Endothelial cell of umbilical vein (primary cell): ENCODE results near the gene KRT34.

Experiments used
- EZH2 ChIP-seq: IDR thresholded peaks from 2 replicates; pipeline ENCODE4 v1.6.1; 2012; ENCODE audit warnings: borderline replicate concordance, low read depth, mild to moderate bottlenecking, moderate library complexity, low read length, inconsistent platforms; ENCODE audit not compliant: severe bottlenecking
- FOS ChIP-seq: IDR thresholded peaks from 2 replicates; pipeline ENCODE4 v1.6.1; 2011; ENCODE audit warnings: mild to moderate bottlenecking, low read length, moderate library complexity, borderline replicate concordance; ENCODE audit not compliant: insufficient read depth
- POLR2A ChIP-seq: IDR thresholded peaks from 2 replicates; pipeline ENCODE4 v1.6.1; 2012; ENCODE audit warnings: low read depth, mild to moderate bottlenecking, control low read depth, low read length
- TF ChIP-seq, protein P1 (sequence below), 2 donors: IDR thresholded peaks; 1 replicate in 1 of 2; 2 replicates in 1 of 2; pipeline ENCODE4 v1.5.1; 2011; ENCODE audit warnings: low read length in 2 of 2, mild to moderate bottlenecking in 2 of 2, moderate library complexity in 2 of 2, control low read depth in 1 of 2, inconsistent platforms in 1 of 2, low read depth in 1 of 2; ENCODE audit not compliant: insufficient read depth in 1 of 2; ENCODE audit errors: extremely low read depth in 1 of 2
- TF ChIP-seq, protein P2 (sequence below): IDR thresholded peaks from 2 replicates; pipeline ENCODE4 v1.6.1; 2011; ENCODE audit not compliant: insufficient read depth, insufficient read length

- TF ChIP-seq, protein P1, sequence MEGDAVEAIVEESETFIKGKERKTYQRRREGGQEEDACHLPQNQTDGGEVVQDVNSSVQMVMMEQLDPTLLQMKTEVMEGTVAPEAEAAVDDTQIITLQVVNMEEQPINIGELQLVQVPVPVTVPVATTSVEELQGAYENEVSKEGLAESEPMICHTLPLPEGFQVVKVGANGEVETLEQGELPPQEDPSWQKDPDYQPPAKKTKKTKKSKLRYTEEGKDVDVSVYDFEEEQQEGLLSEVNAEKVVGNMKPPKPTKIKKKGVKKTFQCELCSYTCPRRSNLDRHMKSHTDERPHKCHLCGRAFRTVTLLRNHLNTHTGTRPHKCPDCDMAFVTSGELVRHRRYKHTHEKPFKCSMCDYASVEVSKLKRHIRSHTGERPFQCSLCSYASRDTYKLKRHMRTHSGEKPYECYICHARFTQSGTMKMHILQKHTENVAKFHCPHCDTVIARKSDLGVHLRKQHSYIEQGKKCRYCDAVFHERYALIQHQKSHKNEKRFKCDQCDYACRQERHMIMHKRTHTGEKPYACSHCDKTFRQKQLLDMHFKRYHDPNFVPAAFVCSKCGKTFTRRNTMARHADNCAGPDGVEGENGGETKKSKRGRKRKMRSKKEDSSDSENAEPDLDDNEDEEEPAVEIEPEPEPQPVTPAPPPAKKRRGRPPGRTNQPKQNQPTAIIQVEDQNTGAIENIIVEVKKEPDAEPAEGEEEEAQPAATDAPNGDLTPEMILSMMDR (IDR thresholded peaks at IDR 0.05; ENCODE audit: extremely low read depth in 1 of 2, insufficient read depth in 1 of 2, low read depth in 1 of 2, low read length in 2 of 2) = no peak
- no peak for TF ChIP-seq POLR2A
- TF ChIP-seq FOS = no peak
- TF ChIP-seq EZH2 = no peak
- TF ChIP-seq, protein P2, sequence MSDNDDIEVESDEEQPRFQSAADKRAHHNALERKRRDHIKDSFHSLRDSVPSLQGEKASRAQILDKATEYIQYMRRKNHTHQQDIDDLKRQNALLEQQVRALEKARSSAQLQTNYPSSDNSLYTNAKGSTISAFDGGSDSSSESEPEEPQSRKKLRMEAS = no peak
Observed at GRCh38 chr17:41396996-41397660, 15.0 kb upstream of the KRT34 start, which contains the start of gene KRT31.
